HG02798 (cell line): Measurements from ENCODE around the gene BABAM2.
"Not testable (repeated sequence)": the region's sequence is repeated elsewhere in the genome, so short reads cannot be mapped to it uniquely, and the experiment has no call there.

Experiments
- ATAC-seq: cut with Tn5 transposase; IDR thresholded peaks from one replicate; pipeline ENCODE4 v1.9.1; 2021; ENCODE audit warnings: mild to moderate bottlenecking; ENCODE audit not compliant: unreplicated experiment, poor library complexity

The BABAM2 gene

DNA sequence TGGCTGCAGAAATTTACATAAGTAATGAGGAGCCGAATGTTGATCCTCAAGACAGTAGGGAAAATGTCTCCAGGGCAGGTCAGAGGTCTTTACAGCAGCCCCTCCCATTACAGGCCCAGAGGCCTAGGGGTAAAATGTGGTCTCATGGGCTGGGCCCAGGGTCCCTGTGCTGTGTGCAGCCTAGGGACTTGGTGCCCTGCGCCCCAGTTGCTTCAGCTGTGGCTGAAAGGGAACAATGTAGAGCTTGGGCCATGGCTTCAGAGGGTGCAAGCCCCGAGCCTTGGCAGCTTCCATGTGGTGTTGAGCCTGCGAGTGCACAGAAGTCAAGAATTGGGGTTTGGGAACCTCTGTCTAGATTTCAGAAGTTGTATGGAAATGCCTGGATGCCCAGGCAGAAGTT lies 77.5 kb downstream of the BABAM2 start:
- not testable (repeated sequence) for ATAC-seq

DNA sequence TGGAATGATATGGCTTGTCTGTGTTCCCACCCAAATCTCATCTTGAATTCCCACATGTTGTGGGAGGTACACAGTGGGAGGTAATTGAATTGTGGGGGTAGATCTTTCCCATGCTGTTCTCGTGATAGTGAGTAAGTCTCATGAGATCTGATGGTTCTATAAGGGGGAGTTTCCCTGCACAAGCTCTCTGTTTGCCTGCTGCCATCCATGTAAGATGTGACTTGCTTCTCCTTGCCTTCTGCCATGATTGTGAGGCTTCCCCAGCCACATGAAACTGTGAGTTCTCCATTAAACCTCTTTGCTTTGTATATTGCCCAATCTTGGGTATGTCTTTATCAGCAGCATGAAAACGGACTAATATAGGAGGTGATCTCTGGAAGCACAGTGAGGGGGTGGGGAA lies 78.4 kb downstream of the BABAM2 start:
- not testable (repeated sequence) for ATAC-seq

DNA sequence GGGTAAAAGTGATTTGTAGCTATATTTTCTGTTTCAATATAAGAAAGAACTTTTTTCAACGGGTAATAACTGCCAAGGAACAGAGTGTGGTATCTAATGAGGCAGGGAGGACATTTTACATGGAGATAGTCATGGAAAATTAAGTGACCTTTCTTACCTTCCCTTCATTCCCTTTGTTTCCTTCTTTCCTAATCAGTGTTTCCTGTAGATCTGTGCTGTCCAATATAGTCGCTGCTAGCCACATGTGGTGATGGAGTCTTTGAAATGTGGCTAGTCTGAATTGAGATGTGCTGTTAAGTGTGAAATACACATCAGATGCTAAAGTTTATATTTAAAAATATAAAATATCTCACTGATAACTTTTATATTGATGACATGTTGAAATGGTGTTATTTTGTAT lies 81.8 kb downstream of the BABAM2 start:
- ATAC-seq, result no peak

- no peak for ATAC-seq
Observed at GRCh38 chr2:27973592-27973991, 83.1 kb downstream of the BABAM2 start.

DNA sequence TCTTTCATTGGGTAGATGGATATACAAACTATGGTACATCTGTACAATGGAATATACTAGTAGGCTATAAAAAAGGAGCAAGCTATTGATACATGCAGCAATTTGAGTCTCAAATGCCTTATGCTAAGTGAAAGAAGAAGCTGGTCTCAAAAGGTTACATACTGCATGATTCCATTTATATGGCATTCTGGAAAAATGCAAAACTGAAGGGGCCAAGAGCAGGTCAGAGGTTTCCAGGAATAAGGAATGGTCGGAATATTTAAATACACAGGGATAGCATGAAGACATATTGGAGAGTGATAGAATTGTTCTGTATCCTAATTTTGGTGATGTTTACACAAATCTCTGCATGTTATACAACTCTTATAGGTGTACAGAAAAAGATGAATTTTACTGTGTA lies 85.8 kb downstream of the BABAM2 start:
- no peak for ATAC-seq

DNA sequence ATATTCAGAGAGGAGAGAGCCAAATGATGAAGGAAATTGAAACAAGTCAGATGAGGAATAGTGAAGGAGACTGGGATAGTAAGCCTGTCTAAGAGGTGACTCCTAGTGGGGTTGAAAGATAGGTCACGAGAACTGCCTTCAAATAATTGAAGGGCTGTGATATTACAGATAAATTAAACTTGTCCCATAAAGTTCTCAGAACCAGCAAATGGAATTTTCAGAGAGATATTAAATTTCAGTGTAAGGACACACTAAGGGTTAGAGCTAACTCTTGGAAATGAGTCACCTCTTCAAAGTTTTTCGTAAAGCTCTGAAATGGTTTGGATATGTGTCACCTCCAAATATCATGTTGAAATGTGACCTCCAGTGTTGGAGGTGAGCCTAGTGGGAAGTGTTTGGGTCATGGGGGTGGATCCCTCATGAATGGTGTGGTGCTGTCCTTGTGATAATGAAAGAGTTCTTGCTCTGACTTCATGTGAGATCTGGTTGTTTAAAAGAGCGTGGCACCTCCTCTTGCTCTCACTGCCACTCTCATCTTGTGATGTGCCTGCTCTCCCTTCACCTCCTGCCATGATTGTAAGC lies 87.3 kb downstream of the BABAM2 start:
- ATAC-seq, result no peak

DNA sequence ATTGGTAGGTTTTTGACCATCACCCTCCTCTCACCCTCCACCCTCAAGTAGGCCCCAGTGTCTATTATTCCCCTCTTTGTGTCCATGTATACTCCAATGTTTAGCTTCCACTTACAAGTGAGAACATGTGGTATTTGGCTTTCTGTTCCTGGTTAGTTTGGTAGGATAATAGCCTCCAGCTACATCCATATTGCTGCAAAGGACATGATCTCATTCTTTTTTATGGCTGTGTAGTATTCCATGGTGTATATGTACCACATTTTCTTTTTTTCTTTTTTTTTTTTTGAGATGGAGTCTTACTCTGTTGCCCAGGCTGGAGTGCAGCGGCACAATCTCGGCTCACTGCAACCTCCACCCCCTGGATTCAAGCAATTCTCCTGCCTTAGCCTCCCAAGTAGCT lies 88.2 kb downstream of the BABAM2 start:
- not testable (repeated sequence) for ATAC-seq

GRCh38 chr2:27980242-27980641 lies 89.7 kb downstream of the BABAM2 start:
- ATAC-seq, result no peak

- ATAC-seq, result no peak
Observed at GRCh38 chr2:27984153-27984552, 93.6 kb downstream of the BABAM2 start.

DNA sequence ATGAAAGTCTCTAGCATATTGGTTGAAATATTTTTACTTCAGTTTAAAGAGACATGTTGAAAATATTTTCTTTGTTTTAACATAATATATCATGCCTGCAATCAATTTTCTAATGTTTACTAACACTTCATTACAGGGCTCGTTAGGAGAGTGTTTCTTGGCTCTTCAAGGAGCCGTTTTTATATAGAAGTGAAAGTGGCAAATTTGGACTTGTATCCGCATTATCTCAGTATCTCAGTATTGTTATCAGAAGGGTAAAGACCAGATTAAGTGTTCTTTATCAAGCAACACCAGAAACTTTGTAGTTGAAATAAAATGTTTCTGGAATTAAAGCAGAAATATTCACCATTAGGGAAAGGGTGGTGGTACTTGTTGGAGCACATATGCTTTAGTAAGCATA lies 97.8 kb downstream of the BABAM2 start:
- no peak for ATAC-seq

GRCh38 chr2:27988718-27989117 lies 98.2 kb downstream of the BABAM2 start:
- ATAC-seq, result no peak

DNA sequence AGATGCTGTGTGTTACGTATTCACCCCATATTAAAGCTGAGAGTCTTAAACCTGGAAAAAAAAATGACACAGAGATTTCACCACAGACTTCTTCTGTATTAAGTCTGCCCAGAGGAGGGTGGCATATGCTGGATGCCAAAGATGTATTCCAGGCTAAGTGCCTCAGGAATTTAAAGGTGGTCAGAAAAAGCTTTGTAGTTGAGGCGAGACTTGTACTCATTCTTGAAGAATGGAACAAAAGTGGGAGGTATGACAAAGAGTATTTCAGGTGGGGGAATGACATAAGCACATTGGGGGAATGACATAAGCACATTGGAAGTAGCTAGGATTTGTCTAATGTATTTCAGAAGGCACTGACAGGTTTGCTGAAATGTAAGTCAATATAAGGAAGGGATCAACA lies 98.6 kb downstream of the BABAM2 start:
- no peak for ATAC-seq

DNA sequence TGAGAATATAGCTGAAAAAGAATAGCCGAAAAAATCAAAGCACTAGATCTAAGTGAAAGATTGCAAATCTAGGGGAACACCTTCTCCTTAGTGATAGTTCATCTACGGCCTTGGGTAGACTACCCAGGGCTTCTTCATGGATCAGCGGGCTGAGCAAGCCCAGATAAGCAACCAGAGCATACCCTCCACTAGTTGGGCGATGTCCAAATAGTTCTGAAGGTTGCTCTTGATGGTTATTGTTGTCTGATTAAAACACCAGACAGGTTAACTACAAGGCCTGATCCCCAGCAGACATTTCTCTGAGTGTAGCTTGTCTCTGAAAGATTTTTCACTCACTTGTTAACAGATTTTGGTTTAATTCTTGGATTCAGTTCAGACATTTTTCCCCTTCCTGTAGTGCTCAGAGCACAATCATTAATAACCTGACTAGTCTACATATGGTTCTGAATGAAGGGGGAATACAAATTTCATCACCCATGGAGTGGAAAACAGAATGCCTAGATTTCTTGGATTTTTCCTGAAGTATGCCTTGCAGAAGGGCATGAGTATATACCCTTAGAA lies 99.6 kb downstream of the BABAM2 start:
- ATAC-seq, result no peak

DNA sequence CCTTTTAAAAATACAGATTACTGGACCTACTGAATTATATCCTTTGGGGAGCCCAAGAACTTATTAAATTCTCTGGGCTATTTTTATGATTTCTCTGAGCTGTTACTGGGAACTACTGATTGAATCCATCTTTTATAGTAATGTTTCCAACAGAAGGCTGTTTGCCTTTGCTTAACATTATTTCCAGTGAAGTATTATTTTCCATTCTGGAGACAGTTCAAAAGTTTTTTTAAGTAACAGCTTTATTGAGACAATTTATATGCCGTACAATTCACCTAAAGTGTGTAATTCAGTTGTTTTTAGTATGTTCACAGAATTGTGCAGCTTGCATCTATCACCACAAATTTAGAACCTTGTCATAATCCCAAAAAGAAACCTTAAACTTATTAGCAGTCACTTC lies 100.6 kb downstream of the BABAM2 start:
- no peak for ATAC-seq

GRCh38 chr2:27992787-27993401 lies 102.4 kb downstream of the BABAM2 start:
- no peak for ATAC-seq

GRCh38 chr2:27993402-27993787 lies 102.9 kb downstream of the BABAM2 start:
- ATAC-seq, result no peak

DNA sequence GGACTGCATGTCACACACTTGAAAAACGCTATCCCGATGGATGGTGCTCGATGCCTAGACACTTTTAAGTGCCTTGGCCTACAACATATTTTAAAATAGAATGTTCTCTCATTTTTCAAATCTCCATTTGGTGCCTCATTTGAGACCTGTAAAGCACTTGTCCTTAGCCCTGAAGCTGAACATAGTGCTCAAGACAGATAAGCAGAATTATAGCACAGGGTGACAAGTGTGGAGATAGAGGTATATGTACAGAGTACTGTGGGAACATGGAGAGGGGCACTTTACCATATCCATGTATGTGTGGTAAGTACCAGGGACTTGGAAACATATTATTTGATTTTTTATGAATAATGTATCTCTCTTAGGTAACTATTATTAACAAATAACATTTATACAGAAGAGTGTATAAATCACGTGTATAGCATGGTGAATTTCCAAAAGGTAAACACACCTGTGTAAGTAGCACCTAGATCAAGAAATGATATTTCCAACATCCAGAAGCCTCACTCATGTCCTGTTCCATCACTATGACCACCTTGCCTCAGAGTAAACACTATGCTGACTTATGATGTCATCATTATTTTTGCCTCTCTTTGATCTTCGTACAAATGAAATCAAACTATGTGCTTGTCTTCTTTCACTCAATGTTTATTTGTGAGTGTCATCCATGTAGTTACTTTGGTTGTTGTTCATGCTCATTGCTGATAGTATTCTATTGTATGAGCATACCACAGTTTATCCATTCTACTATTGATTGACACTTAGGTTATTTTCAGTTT lies 103.6 kb downstream of the BABAM2 start:
- no peak for ATAC-seq

- no peak for ATAC-seq
Observed at GRCh38 chr2:27996156-27996922, 105.8 kb downstream of the BABAM2 start.

DNA sequence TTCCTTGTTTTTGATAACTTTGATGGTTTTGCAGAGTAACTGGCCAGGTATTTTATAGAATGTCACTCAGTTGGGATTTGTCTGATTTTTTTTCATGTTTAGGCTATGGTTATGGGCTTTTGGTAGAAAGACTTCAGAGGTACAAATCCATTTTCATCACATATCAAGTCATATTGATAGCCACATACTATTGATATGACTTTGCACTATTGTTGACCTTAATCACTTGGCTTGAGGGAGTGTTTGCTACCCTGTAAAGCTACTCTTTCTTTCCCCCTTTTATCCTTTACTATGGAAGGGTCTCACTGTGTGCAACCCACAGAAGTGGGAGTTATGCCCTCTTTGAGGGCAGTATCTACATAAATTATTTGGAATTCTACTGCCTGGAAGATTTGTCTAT lies 109.8 kb downstream of the BABAM2 start:
- ATAC-seq, result no peak

- no peak for ATAC-seq
Observed at GRCh38 chr2:28002181-28002580, 111.7 kb downstream of the BABAM2 start.

- ATAC-seq, result no peak
Observed at GRCh38 chr2:28004086-28004485, 113.6 kb downstream of the BABAM2 start.
